Endodermal cell (in vitro differentiated cells): ENCODE measurements around the gene SARNP. TPM values are rescaled to one million over a fixed set of nuclear protein-coding genes. Genes with fewer than 3 reads are reported as not detected.

Source experiments
- DNase-seq: peaks from one replicate; pipeline ENCODE4 v3.0.0-alpha.2; 2017
- H3K27ac ChIP-seq: 2 replicates; pipeline ENCODE4 v1.5.1; 2013; ENCODE audit warnings: mild to moderate bottlenecking, low read depth, low read length, moderate library complexity
- H3K27me3 ChIP-seq: 2 replicates; pipeline ENCODE4 v1.6.1; 2013; ENCODE audit warnings: mild to moderate bottlenecking, low read length, moderate library complexity; ENCODE audit not compliant: insufficient read depth, control insufficient read depth, poor library complexity, severe bottlenecking
- H3K36me3 ChIP-seq: 2 replicates; pipeline ENCODE4 v1.7.0; 2013; ENCODE audit warnings: mild to moderate bottlenecking, low read length, moderate library complexity; ENCODE audit not compliant: control insufficient read depth, insufficient read depth
- H3K4me1 ChIP-seq: one replicate; pipeline ENCODE4 v1.7.0; 2013; ENCODE audit warnings: low read length; ENCODE audit not compliant: control insufficient read depth, insufficient read depth
- H3K4me3 ChIP-seq: 2 replicates; pipeline ENCODE4 v1.5.1; 2013; ENCODE audit warnings: mild to moderate bottlenecking, low read length, moderate library complexity
- H3K9ac ChIP-seq: 2 replicates; pipeline ENCODE4 v1.6.1; 2013; ENCODE audit warnings: mild to moderate bottlenecking, low read length, moderate library complexity; ENCODE audit not compliant: poor library complexity, severe bottlenecking; ENCODE audit errors: extremely low read depth
- H3K9me3 ChIP-seq: 2 replicates; pipeline ENCODE4 v1.6.1; 2013; ENCODE audit warnings: mild to moderate bottlenecking, low read length, moderate library complexity; ENCODE audit not compliant: control insufficient read depth
- H3K27ac Mint-ChIP-seq: 2 replicates; pipeline ENCODE4 v1.8.0; 2020; ENCODE audit warnings: mixed read lengths
- H3K27me3 Mint-ChIP-seq: 2 replicates; pipeline ENCODE4 v1.8.0; 2021; ENCODE audit warnings: mild to moderate bottlenecking, mixed read lengths; ENCODE audit not compliant: insufficient read depth
- H3K36me3 Mint-ChIP-seq: 2 replicates; pipeline ENCODE4 v1.8.0; 2020; ENCODE audit warnings: low read depth, mixed read lengths
- H3K4me1 Mint-ChIP-seq: 2 replicates; pipeline ENCODE4 v1.8.0; 2020; ENCODE audit warnings: mixed read lengths
- H3K4me3 Mint-ChIP-seq: 2 replicates; pipeline ENCODE4 v1.8.0; 2020; ENCODE audit warnings: mild to moderate bottlenecking, moderate library complexity, mixed read lengths
- H3K9me3 Mint-ChIP-seq: 2 replicates; pipeline ENCODE4 v1.8.0; 2020; ENCODE audit warnings: mild to moderate bottlenecking, mixed read lengths
- WGBS, 2 experiments: methylation state at CpG; one replicate each; pipeline versions ENCODE4 v1.1.5 to v1.1.7; 2013; ENCODE audit warnings: missing lambda C conversion rate in 2 of 2, mixed read lengths in 1 of 2; ENCODE audit not compliant: insufficient coverage in 1 of 2, insufficient read length in 1 of 2; 5-methylcytosine and 5-hydroxymethylcytosine counted together
- total RNA-seq, 2 donors: library from RNA; stranded (reverse); fragmentation: NEBNext Ultra II Directional in 1 of 2; extraction: Animal tissue kit (Norgen Biotek cat#: 25700) in 1 of 2; gene quantifications; 2 replicates in 1 of 2; 3 replicates in 1 of 2; pipeline ENCODE4 v1.2.1, GENCODE V29; 2021
- TF ChIP-seq, protein P1 (sequence below): fragments of 200-600 bp; sonication (generic); conservative IDR thresholded peaks from 2 replicates; pipeline ENCODE4 v1.5.0; 2021; ENCODE audit warnings: antibody characterized with exemption, mild to moderate bottlenecking

The SARNP gene
- total RNA-seq, 2 donors from 2014 or later = 95.7 to 119 TPM

GRCh38 chr12:55849616-55850343 is 32.3 kb upstream of the SARNP start:
- TF ChIP-seq, protein P1, sequence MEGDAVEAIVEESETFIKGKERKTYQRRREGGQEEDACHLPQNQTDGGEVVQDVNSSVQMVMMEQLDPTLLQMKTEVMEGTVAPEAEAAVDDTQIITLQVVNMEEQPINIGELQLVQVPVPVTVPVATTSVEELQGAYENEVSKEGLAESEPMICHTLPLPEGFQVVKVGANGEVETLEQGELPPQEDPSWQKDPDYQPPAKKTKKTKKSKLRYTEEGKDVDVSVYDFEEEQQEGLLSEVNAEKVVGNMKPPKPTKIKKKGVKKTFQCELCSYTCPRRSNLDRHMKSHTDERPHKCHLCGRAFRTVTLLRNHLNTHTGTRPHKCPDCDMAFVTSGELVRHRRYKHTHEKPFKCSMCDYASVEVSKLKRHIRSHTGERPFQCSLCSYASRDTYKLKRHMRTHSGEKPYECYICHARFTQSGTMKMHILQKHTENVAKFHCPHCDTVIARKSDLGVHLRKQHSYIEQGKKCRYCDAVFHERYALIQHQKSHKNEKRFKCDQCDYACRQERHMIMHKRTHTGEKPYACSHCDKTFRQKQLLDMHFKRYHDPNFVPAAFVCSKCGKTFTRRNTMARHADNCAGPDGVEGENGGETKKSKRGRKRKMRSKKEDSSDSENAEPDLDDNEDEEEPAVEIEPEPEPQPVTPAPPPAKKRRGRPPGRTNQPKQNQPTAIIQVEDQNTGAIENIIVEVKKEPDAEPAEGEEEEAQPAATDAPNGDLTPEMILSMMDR = no peak
- no peak overlapping the region for H3K4me3 ChIP-seq
- no peak overlapping the region for H3K27ac ChIP-seq
- H3K9ac ChIP-seq = no peak overlapping the region
- DNase-seq = no peak
- Mint-ChIP-seq H3K27me3 (peaks cover 8% of the 10 kb centered on the region), H3K9me3 (no peaks in the 10 kb centered on the region), H3K4me3 (no peak overlapping the region), H3K36me3 (no peaks in the 10 kb centered on the region), H3K27ac (no peak overlapping the region), H3K4me1 (peaks cover 9% of the 10 kb centered on the region)
- WGBS, 2 experiments = 90 to 92% methylated on average over 6 to 7 of the region's 7 CpGs
- no peaks in the 10 kb centered on the region for H3K27me3 ChIP-seq
- H3K36me3 ChIP-seq = no peaks in the 10 kb centered on the region
- H3K9me3 ChIP-seq = no peaks in the 10 kb centered on the region
- H3K4me1 ChIP-seq = peaks cover 8% of the 10 kb centered on the region

DNA sequence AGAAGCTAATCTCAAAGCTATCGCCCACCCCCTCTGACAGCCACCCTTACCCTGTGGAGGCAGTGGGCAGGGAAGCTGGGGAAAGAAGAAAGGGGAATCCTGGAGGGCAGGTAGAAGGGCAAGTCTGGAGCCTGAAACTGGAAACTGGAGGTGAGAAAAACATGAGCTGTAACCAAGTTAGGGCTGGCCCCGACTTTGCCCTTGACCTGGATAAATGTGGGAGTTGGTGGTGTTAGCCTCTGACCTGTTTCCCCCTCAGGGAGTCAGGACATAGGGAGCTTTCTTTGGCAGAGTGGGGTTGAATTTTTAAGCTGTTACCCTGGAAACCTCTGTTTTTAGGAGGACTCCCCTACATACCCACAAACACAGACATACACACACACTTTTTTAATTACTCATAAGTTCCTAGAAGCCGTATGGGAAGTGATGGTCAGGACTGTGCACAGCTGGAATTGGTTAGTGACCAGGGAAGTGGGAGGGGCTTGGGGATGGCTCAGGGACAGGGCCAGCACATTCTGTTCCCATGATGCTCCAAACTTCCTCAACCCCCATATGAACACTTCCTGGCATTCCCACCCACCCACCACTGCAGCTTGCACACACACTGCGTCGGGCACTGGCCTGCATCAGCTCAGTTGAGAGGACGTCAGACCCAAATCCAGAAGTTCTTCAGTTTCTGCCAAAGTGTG is 30.2 kb upstream of the SARNP start:
- Histone ChIP-seq H3K4me1 (peaks cover 11% of the 10 kb centered on the region), H3K27me3 (no peaks in the 10 kb centered on the region), H3K27ac (no peak overlapping the region), H3K36me3 (no peaks in the 10 kb centered on the region), H3K9ac (no peak overlapping the region), H3K4me3 (no peak overlapping the region), H3K9me3 (no peaks in the 10 kb centered on the region)
- WGBS, 2 experiments = 90 to 92% methylated on average over 2 to 6 of the region's 6 CpGs
- H3K27ac Mint-ChIP-seq = no peak overlapping the region
- H3K4me3 Mint-ChIP-seq = no peak overlapping the region
- H3K36me3 Mint-ChIP-seq = no peaks in the 10 kb centered on the region
- DNase-seq = no peak
- H3K9me3 Mint-ChIP-seq = no peaks in the 10 kb centered on the region
- H3K4me1 Mint-ChIP-seq = peaks cover 13% of the 10 kb centered on the region
- peaks cover 8% of the 10 kb centered on the region for H3K27me3 Mint-ChIP-seq
- TF ChIP-seq, protein P1 = no peak

- Histone ChIP-seq H3K9me3 (no peaks in the 10 kb centered on the region), H3K27ac (no peak overlapping the region), H3K9ac (no peak overlapping the region), H3K4me3 (no peak overlapping the region), H3K4me1 (peaks cover 14% of the 10 kb centered on the region), H3K36me3 (no peaks in the 10 kb centered on the region), H3K27me3 (no peaks in the 10 kb centered on the region)
- peaks cover 19% of the 10 kb centered on the region for H3K4me1 Mint-ChIP-seq
- H3K36me3 Mint-ChIP-seq = no peaks in the 10 kb centered on the region
- no peak for DNase-seq
- no peak overlapping the region for H3K4me3 Mint-ChIP-seq
- peaks cover 6% of the 10 kb centered on the region for H3K27me3 Mint-ChIP-seq
- H3K9me3 Mint-ChIP-seq = no peaks in the 10 kb centered on the region
- 87% methylated on average over 3 of the region's 3 CpGs; no CpG with 5 or more reads in 1 of the 2 experiments for WGBS, 2 experiments
- TF ChIP-seq, protein P1 = no peak
- H3K27ac Mint-ChIP-seq = no peak overlapping the region
Measured at GRCh38 chr12:55847033-55847432, 29.5 kb upstream of the SARNP start.
